Neural progenitor cell (in vitro differentiated cells): ENCODE measurements around the gene SDK2.

Experiments
- EZH2 ChIP-seq: fragments of 200-600 bp; sonication (generic); IDR thresholded peaks from 2 replicates; pipeline ENCODE4 v1.6.1; 2017; ENCODE audit warnings: antibody characterized with exemption, mild to moderate bottlenecking, moderate library complexity
- TF ChIP-seq, protein P1 (sequence below): fragments of 200-600 bp; sonication (generic); IDR thresholded peaks from 2 replicates; pipeline ENCODE4 v1.5.1; 2017; ENCODE audit warnings: antibody characterized with exemption, mild to moderate bottlenecking

GRCh38 chr17:73415782-73416181 lies 228.5 kb downstream of the SDK2 start:
- TF ChIP-seq, protein P1, sequence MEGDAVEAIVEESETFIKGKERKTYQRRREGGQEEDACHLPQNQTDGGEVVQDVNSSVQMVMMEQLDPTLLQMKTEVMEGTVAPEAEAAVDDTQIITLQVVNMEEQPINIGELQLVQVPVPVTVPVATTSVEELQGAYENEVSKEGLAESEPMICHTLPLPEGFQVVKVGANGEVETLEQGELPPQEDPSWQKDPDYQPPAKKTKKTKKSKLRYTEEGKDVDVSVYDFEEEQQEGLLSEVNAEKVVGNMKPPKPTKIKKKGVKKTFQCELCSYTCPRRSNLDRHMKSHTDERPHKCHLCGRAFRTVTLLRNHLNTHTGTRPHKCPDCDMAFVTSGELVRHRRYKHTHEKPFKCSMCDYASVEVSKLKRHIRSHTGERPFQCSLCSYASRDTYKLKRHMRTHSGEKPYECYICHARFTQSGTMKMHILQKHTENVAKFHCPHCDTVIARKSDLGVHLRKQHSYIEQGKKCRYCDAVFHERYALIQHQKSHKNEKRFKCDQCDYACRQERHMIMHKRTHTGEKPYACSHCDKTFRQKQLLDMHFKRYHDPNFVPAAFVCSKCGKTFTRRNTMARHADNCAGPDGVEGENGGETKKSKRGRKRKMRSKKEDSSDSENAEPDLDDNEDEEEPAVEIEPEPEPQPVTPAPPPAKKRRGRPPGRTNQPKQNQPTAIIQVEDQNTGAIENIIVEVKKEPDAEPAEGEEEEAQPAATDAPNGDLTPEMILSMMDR = no peak
- no peak for TF ChIP-seq EZH2
